Measurements from ENCODE around the gene SMIM13.

The SMIM13 gene

GRCh38 chr6:11164717-11165646, 71.3 kb downstream of the SMIM13 start:
- no peak for TF ChIP-seq CTCF (IDR thresholded peaks at IDR 0.05; ENCODE audit: low read depth, low read length)
- Histone ChIP-seq H3K36me3 (no peaks in the 10 kb centered on the region), H3K9me3 (ENCODE audit: severe bottlenecking) (no peaks in the 10 kb centered on the region), H3K27ac (no peak overlapping the region), H3K4me3 (ENCODE audit: low read depth, low read length) (no peak overlapping the region), H3K27me3 (ENCODE audit: insufficient read depth, low read depth, severe bottlenecking) (no peaks in the 10 kb centered on the region)
- DNase-seq, result no peak

DNA sequence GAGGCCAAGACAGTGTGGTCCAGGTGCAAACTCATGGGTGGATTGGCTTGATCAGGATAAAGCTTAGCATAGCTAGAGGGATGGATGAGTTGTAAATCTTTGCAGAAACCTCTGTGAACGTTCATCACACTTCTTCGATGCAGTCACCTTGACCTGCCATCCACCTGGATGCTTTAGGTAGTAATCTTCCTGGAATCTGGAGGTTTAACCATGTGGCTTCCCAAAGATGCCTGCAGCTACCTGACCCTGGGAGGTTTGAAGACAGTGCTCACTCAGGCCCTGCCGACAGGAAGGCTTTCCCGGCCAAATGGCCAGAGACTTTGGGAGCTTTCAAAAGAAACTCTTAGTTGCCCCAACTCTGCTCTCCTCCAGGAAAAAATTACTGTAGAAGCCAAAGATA, 73.3 kb downstream of the SMIM13 start:
- H3K36me3 ChIP-seq, result no peaks in the 10 kb centered on the region
- no peaks in the 10 kb centered on the region for H3K27me3 ChIP-seq (ENCODE audit: insufficient read depth, low read depth, severe bottlenecking)
- no peak overlapping the region for H3K27ac ChIP-seq
- no peaks in the 10 kb centered on the region for H3K9me3 ChIP-seq (ENCODE audit: severe bottlenecking)
- DNase-seq, result no peak
- H3K4me3 ChIP-seq (ENCODE audit: low read depth, low read length), result no peak overlapping the region
- TF ChIP-seq CTCF (IDR thresholded peaks at IDR 0.05; ENCODE audit: low read depth, low read length), result no peak

- H3K9me3 ChIP-seq (ENCODE audit: severe bottlenecking), result no peaks in the 10 kb centered on the region
- H3K4me3 ChIP-seq (ENCODE audit: low read depth, low read length), result no peak overlapping the region
- TF ChIP-seq CTCF (IDR thresholded peaks at IDR 0.05; ENCODE audit: low read depth, low read length), result no peak
- no peaks in the 10 kb centered on the region for H3K36me3 ChIP-seq
- no peak overlapping the region for H3K27ac ChIP-seq
- H3K27me3 ChIP-seq (ENCODE audit: insufficient read depth, low read depth, severe bottlenecking), result no peaks in the 10 kb centered on the region
- DNase-seq, result no peak
Observed at GRCh38 chr6:11168091-11168635, 74.5 kb downstream of the SMIM13 start.

DNA sequence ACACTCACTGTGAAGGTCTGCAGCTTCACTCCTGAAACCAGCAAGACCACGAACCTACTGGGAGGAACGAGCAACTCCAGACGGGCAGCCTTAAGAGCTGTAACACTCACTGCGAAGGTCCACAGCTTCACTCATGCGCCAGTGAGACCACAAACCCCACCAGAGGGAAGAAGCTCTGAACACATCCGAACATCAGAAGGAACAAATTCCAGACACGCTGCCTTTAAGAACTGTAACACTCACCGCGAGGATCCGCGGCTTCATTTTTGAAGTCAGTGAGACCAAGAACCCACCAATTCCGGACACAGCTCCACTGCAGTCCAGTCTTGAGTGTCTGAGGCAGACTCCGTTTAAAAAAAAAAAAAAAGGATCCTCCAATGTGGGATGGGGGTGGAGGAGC, 78.3 kb downstream of the SMIM13 start:
- Histone ChIP-seq H3K27ac (no peak overlapping the region), H3K9me3 (ENCODE audit: severe bottlenecking) (no peaks in the 10 kb centered on the region), H3K27me3 (ENCODE audit: insufficient read depth, low read depth, severe bottlenecking) (no peaks in the 10 kb centered on the region), H3K36me3 (no peaks in the 10 kb centered on the region), H3K4me3 (ENCODE audit: low read depth, low read length) (no peak overlapping the region)
- TF ChIP-seq CTCF (IDR thresholded peaks at IDR 0.05; ENCODE audit: low read depth, low read length), result no peak
- DNase-seq, result no peak

GRCh38 chr6:11172501-11173327, 79.1 kb downstream of the SMIM13 start:
- Histone ChIP-seq H3K9me3 (ENCODE audit: severe bottlenecking) (no peaks in the 10 kb centered on the region), H3K27me3 (ENCODE audit: insufficient read depth, low read depth, severe bottlenecking) (no peaks in the 10 kb centered on the region), H3K27ac (no peak overlapping the region), H3K4me3 (ENCODE audit: low read depth, low read length) (no peak overlapping the region), H3K36me3 (no peaks in the 10 kb centered on the region)
- peak; percentile 86 for DNase-seq
- peak; percentile 93 for TF ChIP-seq CTCF (IDR thresholded peaks at IDR 0.05; ENCODE audit: low read depth, low read length)
